IMR-90 (cell line): ENCODE measurements around the gene FAR2. TPM values are rescaled to one million over a fixed set of nuclear protein-coding genes. Genes with fewer than 3 reads are reported as not detected.

ENCODE experiments used
- ATAC-seq: fragments of 200-7000 bp; cut with Tn5 transposase; 2 replicates; pipeline ENCODE4 v1.9.1; 2020; ENCODE audit warnings: low read depth, mild to moderate bottlenecking, moderate library complexity
- BruUV-seq: library from RNA; stranded (reverse); fragments of 400-500 nt; replicated peaks from 2 replicates; lab custom pipeline; 2021; lab: Mats Ljungman, UMichigan
- CTCF ChIA-PET: fragments of 300-600 bp; formaldehyde crosslinking; extraction: SDS; loops from one replicate; lab custom pipeline; 2021; ENCODE audit warnings: antibody characterized with exemption; lab: Yijun Ruan, JAX
- POLR2A ChIA-PET: fragments of 300-600 bp; sonication (Branson Sonifier 250); formaldehyde crosslinking; loops from one replicate; lab custom pipeline; 2022; ENCODE audit warnings: antibody characterized with exemption; ENCODE audit not compliant: unreplicated experiment; lab: Charles Lee
- DNase-seq: peaks from one replicate; pipeline ENCODE4 v3.0.0; 2013
- H2AFZ ChIP-seq: replicated peaks from 2 replicates; pipeline ENCODE3; 2013; ENCODE audit warnings: low read length, mild to moderate bottlenecking; ENCODE audit not compliant: poor library complexity
- H2AK5ac ChIP-seq: 2 replicates; pipeline ENCODE4 v1.6.1; 2013; ENCODE audit warnings: low read depth, low read length, inconsistent platforms
- H2AK9ac ChIP-seq: replicated peaks from 2 replicates; pipeline ENCODE3; 2013; ENCODE audit warnings: mild to moderate bottlenecking, low read depth, low read length, moderate library complexity; ENCODE audit not compliant: poor library complexity
- H2BK120ac ChIP-seq: 2 replicates; pipeline ENCODE4 v1.6.1; 2013; ENCODE audit warnings: low read depth, low read length, inconsistent platforms
- H2BK15ac ChIP-seq: 3 replicates; pipeline ENCODE4 v1.6.1; 2013; ENCODE audit warnings: low read depth, low read length, inconsistent platforms
- H2BK20ac ChIP-seq: 2 replicates; pipeline ENCODE4 v1.6.1; 2013; ENCODE audit warnings: low read depth, mild to moderate bottlenecking, inconsistent platforms, low read length, moderate library complexity
- H2BK5ac ChIP-seq: 2 replicates; pipeline ENCODE4 v1.6.1; 2013; ENCODE audit warnings: mild to moderate bottlenecking, low read depth, low read length, inconsistent platforms; ENCODE audit not compliant: poor library complexity, severe bottlenecking
- H3K14ac ChIP-seq: replicated peaks from 2 replicates; pipeline ENCODE4 v1.6.1; 2013; ENCODE audit warnings: low read depth, low read length, inconsistent platforms
- H3K18ac ChIP-seq: 2 replicates; pipeline ENCODE4 v1.6.1; 2013; ENCODE audit warnings: low read depth, low read length, control low read depth
- H3K23ac ChIP-seq: 2 replicates; pipeline ENCODE4 v1.6.1; 2013; ENCODE audit warnings: low read depth, low read length, inconsistent platforms
- H3K27ac ChIP-seq: 2 replicates; pipeline ENCODE4 v1.5.1; 2013; ENCODE audit warnings: mild to moderate bottlenecking, control low read depth, low read length; ENCODE audit not compliant: insufficient read depth
- H3K27me3 ChIP-seq: 2 replicates; pipeline ENCODE4 v1.6.1; 2013; ENCODE audit warnings: low read length; ENCODE audit not compliant: control insufficient read depth, insufficient read depth
- H3K36me3 ChIP-seq: 2 replicates; pipeline ENCODE4 v1.6.1; 2013; ENCODE audit warnings: low read length, mixed read lengths; ENCODE audit not compliant: control insufficient read depth, insufficient read depth
- H3K4ac ChIP-seq: 2 replicates; pipeline ENCODE4 v1.6.1; 2013; ENCODE audit warnings: low read depth, low read length, inconsistent platforms
- H3K4me1 ChIP-seq: 2 replicates; pipeline ENCODE4 v1.6.1; 2013; ENCODE audit warnings: low read length, mixed read lengths; ENCODE audit not compliant: control insufficient read depth, insufficient read depth
- H3K4me2 ChIP-seq: 2 replicates; pipeline ENCODE4 v1.6.1; 2013; ENCODE audit warnings: low read depth, mild to moderate bottlenecking, control low read depth, low read length, moderate library complexity
- H3K4me3 ChIP-seq: 2 replicates; pipeline ENCODE4 v1.5.1; 2013; ENCODE audit warnings: low read depth, mild to moderate bottlenecking, control low read depth, low read length, moderate library complexity; ENCODE audit not compliant: insufficient read depth
- H3K56ac ChIP-seq: 2 replicates; pipeline ENCODE4 v1.6.1; 2013; ENCODE audit warnings: low read length, inconsistent platforms; ENCODE audit not compliant: insufficient read depth; ENCODE audit errors: extremely low read depth
- H3K79me1 ChIP-seq, 2 experiments: 2 replicates each; pipeline ENCODE4 v1.6.1; 2013; ENCODE audit warnings: low read length in 2 of 2, inconsistent platforms in 1 of 2, low read depth in 1 of 2
- H3K9ac ChIP-seq: 2 replicates; pipeline ENCODE4 v1.6.1; 2013; ENCODE audit warnings: low read depth, low read length, control low read depth
- H3K9me1 ChIP-seq: 2 replicates; pipeline ENCODE4 v1.6.1; 2013; ENCODE audit warnings: low read length, inconsistent platforms; ENCODE audit not compliant: insufficient read depth
- H3K9me3 ChIP-seq: 2 replicates; pipeline ENCODE4 v1.6.1; 2013; ENCODE audit warnings: low read length; ENCODE audit not compliant: control insufficient read depth, insufficient read depth
- H4K20me1 ChIP-seq: 2 replicates; pipeline ENCODE4 v1.6.1; 2013; ENCODE audit warnings: low read length, inconsistent platforms; ENCODE audit not compliant: insufficient read depth
- H4K5ac ChIP-seq: 2 replicates; pipeline ENCODE4 v1.6.1; 2013; ENCODE audit warnings: mild to moderate bottlenecking, low read depth, low read length, control low read depth
- H4K8ac ChIP-seq, 2 experiments: 2 replicates each; pipeline ENCODE4 v1.6.1; 2013; ENCODE audit warnings: low read depth in 2 of 2, low read length in 2 of 2, control low read depth in 1 of 2, inconsistent platforms in 1 of 2
- H4K91ac ChIP-seq: 2 replicates; pipeline ENCODE4 v1.6.1; 2013; ENCODE audit warnings: low read depth, low read length, inconsistent platforms; ENCODE audit not compliant: insufficient read depth
- BHLHE40 ChIP-seq: fragments of 150-350 bp; IDR thresholded peaks from 2 replicates; pipeline ENCODE4 v1.6.1; 2016; ENCODE audit warnings: mild to moderate bottlenecking, low read depth, low read length
- CEBPB ChIP-seq: IDR thresholded peaks from 2 replicates; pipeline ENCODE4 v1.6.1; 2012; ENCODE audit warnings: low read depth, low read length, improper control_type of control experiment
- CHD1 ChIP-seq: IDR thresholded peaks from 2 replicates; pipeline ENCODE4 v1.6.1; 2012; ENCODE audit warnings: low read depth, low read length, improper control_type of control experiment
- FOS ChIP-seq: fragments of 150-350 bp; IDR thresholded peaks from 2 replicates; pipeline ENCODE4 v1.6.1; 2016; ENCODE audit warnings: low read depth, low read length
- MAFK ChIP-seq: IDR thresholded peaks from 2 replicates; pipeline ENCODE4 v1.6.1; 2012; ENCODE audit warnings: low read depth, low read length, improper control_type of control experiment
- MAZ ChIP-seq: IDR thresholded peaks from 2 replicates; pipeline ENCODE4 v1.6.1; 2012; ENCODE audit warnings: low read depth, mild to moderate bottlenecking, low read length, improper control_type of control experiment, moderate library complexity, borderline replicate concordance
- MXI1 ChIP-seq: IDR thresholded peaks from 2 replicates; pipeline ENCODE4 v1.6.1; 2012; ENCODE audit warnings: low read depth, mild to moderate bottlenecking, low read length, moderate library complexity, borderline replicate concordance
- NFE2L2 ChIP-seq: fragments of 150-350 bp; IDR thresholded peaks from 2 replicates; pipeline ENCODE4 v1.6.1; 2016; ENCODE audit warnings: low read depth, mild to moderate bottlenecking, low read length
- RAD21 ChIP-seq: IDR thresholded peaks from 2 replicates; pipeline ENCODE4 v1.6.1; 2012; ENCODE audit warnings: low read length, improper control_type of control experiment
- RCOR1 ChIP-seq: IDR thresholded peaks from 2 replicates; pipeline ENCODE4 v1.6.1; 2012; ENCODE audit warnings: mild to moderate bottlenecking, low read length, improper control_type of control experiment; ENCODE audit not compliant: insufficient replicate concordance
- SMC3 ChIP-seq: fragments of 150-350 bp; IDR thresholded peaks from 2 replicates; pipeline ENCODE4 v1.6.1; 2016; ENCODE audit warnings: low read depth, mild to moderate bottlenecking, antibody characterized with exemption, low read length, moderate library complexity
- WGBS, 2 experiments: methylation state at CpG; one replicate each; pipeline versions ENCODE4 v1.1.5 to v1.1.7; 2013; ENCODE audit warnings: missing lambda C conversion rate in 2 of 2; ENCODE audit not compliant: insufficient read length in 1 of 2; ENCODE audit errors: extremely low coverage in 2 of 2; 5-methylcytosine and 5-hydroxymethylcytosine counted together
- dilution Hi-C: fragments of 300-500 bp; cut with HindIII; formaldehyde crosslinking; loops from one replicate; pipeline ENCODE4 v1.14.3; 2018; ENCODE audit warnings: low sequenced_read_pairs; ENCODE audit not compliant: unreplicated experiment
- in situ Hi-C: fragments of 300-500 bp; cut with MboI; formaldehyde crosslinking; loops from 3 replicates; pipeline ENCODE4 v1.14.3; 2019; ENCODE audit warnings: low sequenced_read_pairs, inconsistent platforms, mixed read lengths
- intact Hi-C: fragments of 100-400 bp; cut with micrococcal nuclease; formaldehyde crosslinking; loops from 2 replicates; pipeline ENCODE4 v1.10.0; 2022
- polyA plus RNA-seq, 3 experiments: library from polyadenylated mRNA; depleted of rRNA; stranded (reverse); fragments of >200 nt; gene quantifications; 2 replicates each; pipeline ENCODE4 v1.2.3, GENCODE V29; 2012; ENCODE audit warnings: low replicate concordance in 1 of 3
- total RNA-seq: library from RNA; depleted of rRNA; stranded (reverse); fragments of >200 nt; gene quantifications from 2 replicates; pipeline ENCODE4 v1.2.3, GENCODE V29; 2012
- TF ChIP-seq, protein P1 (sequence below): conservative IDR thresholded peaks from 2 replicates; pipeline ENCODE4 v1.5.1; 2012; ENCODE audit warnings: mild to moderate bottlenecking, low read depth, low read length, improper control_type of control experiment
- TF ChIP-seq, protein P2 (sequence below): fragments of 150-350 bp; IDR thresholded peaks from 2 replicates; pipeline ENCODE4 v1.6.1; 2016; ENCODE audit warnings: low read depth, mild to moderate bottlenecking, low read length, moderate library complexity, borderline replicate concordance
- TF ChIP-seq, protein P3 (sequence below): fragments of 150-350 bp; IDR thresholded peaks from 2 replicates; pipeline ENCODE4 v1.6.1; 2017; ENCODE audit warnings: mild to moderate bottlenecking, antibody characterized with exemption, low read length, low read depth

Gene FAR2
- total and polyA plus RNA-seq, 2 of the 4 experiments (the other 2 are of a cell fraction) = 1.1 to 2.0 TPM

DNA sequence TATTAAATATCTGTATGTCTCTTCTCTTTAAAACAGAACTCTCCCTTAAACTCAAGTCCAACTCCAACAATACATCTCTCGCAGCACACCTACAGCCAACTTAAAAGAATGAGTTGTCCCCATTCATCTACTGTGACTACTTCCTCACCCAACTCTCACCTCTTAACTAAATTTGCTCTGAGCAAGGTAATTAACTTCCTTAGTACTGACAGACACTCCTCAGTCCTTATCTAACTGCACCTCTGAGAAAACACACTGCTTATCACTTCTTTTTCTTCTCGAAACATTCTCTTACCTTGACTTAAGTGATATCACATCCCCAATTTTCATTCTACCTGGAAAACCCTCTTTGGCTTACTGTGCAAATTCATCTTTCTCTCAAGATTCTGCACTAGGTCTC lies 224.9 kb downstream of the FAR2 start:
- no peak for ATAC-seq
- dilution Hi-C loops = no loop called here
- in situ Hi-C loops = no loop called here
- no peak overlapping the region for H3K27ac ChIP-seq
- no peak overlapping the region for H2BK20ac ChIP-seq
- H3K23ac ChIP-seq = no peak overlapping the region
- H2AK9ac ChIP-seq = no peak overlapping the region
- no peak overlapping the region for H2AK5ac ChIP-seq
- no peak overlapping the region for H2BK15ac ChIP-seq
- no peak overlapping the region for H3K9ac ChIP-seq
- H3K4ac ChIP-seq = no peak overlapping the region
- H3K9me1 ChIP-seq = no peaks in the 10 kb centered on the region
- no peak overlapping the region for H2BK120ac ChIP-seq
- CTCF ChIA-PET = interaction anchor here (0.6 kb wide), 1 partner anchor 30 kb away, joined by 3 read pairs; no protein-coding TSS in a partner anchor
- BruUV-seq = no TSS peak
- no peaks in the 10 kb centered on the region for H3K27me3 ChIP-seq
- no peaks in the 10 kb centered on the region for H3K9me3 ChIP-seq
- DNase-seq = no peak
- no peak overlapping the region for H4K8ac ChIP-seq
- no peak for TF ChIP-seq NFE2L2
- no peak for TF ChIP-seq CEBPB
- no peak for TF ChIP-seq FOS
- TF ChIP-seq, protein P1, sequence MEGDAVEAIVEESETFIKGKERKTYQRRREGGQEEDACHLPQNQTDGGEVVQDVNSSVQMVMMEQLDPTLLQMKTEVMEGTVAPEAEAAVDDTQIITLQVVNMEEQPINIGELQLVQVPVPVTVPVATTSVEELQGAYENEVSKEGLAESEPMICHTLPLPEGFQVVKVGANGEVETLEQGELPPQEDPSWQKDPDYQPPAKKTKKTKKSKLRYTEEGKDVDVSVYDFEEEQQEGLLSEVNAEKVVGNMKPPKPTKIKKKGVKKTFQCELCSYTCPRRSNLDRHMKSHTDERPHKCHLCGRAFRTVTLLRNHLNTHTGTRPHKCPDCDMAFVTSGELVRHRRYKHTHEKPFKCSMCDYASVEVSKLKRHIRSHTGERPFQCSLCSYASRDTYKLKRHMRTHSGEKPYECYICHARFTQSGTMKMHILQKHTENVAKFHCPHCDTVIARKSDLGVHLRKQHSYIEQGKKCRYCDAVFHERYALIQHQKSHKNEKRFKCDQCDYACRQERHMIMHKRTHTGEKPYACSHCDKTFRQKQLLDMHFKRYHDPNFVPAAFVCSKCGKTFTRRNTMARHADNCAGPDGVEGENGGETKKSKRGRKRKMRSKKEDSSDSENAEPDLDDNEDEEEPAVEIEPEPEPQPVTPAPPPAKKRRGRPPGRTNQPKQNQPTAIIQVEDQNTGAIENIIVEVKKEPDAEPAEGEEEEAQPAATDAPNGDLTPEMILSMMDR = no peak
- no peak for TF ChIP-seq MXI1
- no peak for TF ChIP-seq RAD21
- TF ChIP-seq CHD1 = no peak
- no peak for TF ChIP-seq RCOR1
- no peak for TF ChIP-seq MAZ
- no peak for TF ChIP-seq BHLHE40
- TF ChIP-seq, protein P2, sequence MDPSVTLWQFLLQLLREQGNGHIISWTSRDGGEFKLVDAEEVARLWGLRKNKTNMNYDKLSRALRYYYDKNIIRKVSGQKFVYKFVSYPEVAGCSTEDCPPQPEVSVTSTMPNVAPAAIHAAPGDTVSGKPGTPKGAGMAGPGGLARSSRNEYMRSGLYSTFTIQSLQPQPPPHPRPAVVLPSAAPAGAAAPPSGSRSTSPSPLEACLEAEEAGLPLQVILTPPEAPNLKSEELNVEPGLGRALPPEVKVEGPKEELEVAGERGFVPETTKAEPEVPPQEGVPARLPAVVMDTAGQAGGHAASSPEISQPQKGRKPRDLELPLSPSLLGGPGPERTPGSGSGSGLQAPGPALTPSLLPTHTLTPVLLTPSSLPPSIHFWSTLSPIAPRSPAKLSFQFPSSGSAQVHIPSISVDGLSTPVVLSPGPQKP = no peak
- no peak for TF ChIP-seq SMC3
- TF ChIP-seq, protein P3, sequence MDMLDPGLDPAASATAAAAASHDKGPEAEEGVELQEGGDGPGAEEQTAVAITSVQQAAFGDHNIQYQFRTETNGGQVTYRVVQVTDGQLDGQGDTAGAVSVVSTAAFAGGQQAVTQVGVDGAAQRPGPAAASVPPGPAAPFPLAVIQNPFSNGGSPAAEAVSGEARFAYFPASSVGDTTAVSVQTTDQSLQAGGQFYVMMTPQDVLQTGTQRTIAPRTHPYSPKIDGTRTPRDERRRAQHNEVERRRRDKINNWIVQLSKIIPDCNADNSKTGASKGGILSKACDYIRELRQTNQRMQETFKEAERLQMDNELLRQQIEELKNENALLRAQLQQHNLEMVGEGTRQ = no peak
- TF ChIP-seq MAFK = no peak
- WGBS, 2 experiments = 78% methylated on average over 1 of the region's 2 CpGs; no CpG with 5 or more reads in 1 of the 2 experiments
- no peak overlapping the region for H3K4me2 ChIP-seq
- H3K36me3 ChIP-seq = no peaks in the 10 kb centered on the region
- H3K14ac ChIP-seq = no peak overlapping the region
- no peak overlapping the region for H3K4me3 ChIP-seq
- no peaks in the 10 kb centered on the region for H3K4me1 ChIP-seq
- H3K56ac ChIP-seq = no peak overlapping the region
- no peak overlapping the region for H2AFZ ChIP-seq
- no peak overlapping the region for H4K5ac ChIP-seq
- POLR2A ChIA-PET = no interaction called here
- H4K91ac ChIP-seq = no peak overlapping the region
- peaks cover 5% of the 10 kb centered on the region; the same call in 1 of the 2 replicates for H4K20me1 ChIP-seq
- peaks cover 16 to 38% of the 10 kb centered on the region in 2 experiments for H3K79me1 ChIP-seq
- no peak overlapping the region for H3K18ac ChIP-seq
- H2BK5ac ChIP-seq = no peak overlapping the region
- intact Hi-C loops = no loop called here
